UCSD-AML1 (cell line): Measurements from ENCODE around the gene SULT6B1.
"Not testable (repeated sequence)": the region's sequence is repeated elsewhere in the genome, so short reads cannot be mapped to it uniquely, and the experiment has no call there.

Experiments
- DNase-seq: peaks from one replicate; lab custom pipeline; 2025; ENCODE audit not compliant: unreplicated experiment; lab: John Stamatoyannopoulos, UW

Gene SULT6B1

DNA sequence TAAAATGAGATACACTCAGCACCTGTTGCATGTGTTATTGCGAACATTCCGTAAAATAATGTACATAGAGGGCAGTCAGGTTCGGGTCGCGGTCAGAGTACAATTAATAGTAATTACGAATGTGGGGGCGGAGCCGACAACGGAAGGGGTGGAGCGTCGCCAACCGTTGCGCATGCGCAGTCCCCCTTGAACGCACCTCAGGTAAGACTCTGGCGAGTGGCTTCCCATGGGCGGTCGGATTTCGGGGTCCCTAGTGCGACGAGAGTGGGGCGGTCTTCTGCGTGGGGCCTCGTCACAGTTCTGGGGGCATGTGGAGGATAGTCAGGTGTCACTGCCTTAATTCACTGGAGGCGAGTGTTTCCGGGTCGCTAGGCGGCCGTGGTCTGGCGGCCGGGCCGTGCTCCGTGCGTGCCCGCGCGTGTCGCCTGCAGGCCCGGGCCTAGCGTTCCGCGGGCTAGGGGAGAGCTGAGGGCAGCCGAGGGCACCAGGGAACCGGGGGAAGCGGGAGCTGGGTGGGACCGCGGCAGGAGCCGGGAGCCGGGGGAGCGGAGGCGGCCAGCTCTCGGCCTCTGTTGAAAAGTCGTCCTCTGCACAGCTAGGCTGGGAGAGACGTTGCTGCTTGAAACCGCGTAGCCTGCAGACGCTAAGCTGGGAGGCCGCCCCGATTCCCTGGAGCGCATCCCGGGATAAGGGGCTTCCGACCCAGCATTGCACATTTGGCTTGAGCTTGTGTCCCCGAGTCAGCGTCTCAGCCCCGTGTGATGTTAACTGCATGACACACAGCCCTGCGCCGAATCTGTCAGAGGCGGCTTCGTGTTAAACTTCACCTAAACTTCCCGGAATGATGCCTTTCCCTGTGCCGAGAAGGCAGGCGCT lies 8.1 kb upstream of the SULT6B1 start, which contains the start of gene CEBPZOS:
Gene CEBPZOS, plus strand, starts transcription at position 177 of the 876 bp plus-strand sequence. CDS start 3,209 bp downstream, outside the sequence.
- peak; percentile 86 for DNase-seq

- not testable (repeated sequence) for DNase-seq
Observed at GRCh38 chr2:37195862-37196319, 7.4 kb upstream of the SULT6B1 start.

DNA sequence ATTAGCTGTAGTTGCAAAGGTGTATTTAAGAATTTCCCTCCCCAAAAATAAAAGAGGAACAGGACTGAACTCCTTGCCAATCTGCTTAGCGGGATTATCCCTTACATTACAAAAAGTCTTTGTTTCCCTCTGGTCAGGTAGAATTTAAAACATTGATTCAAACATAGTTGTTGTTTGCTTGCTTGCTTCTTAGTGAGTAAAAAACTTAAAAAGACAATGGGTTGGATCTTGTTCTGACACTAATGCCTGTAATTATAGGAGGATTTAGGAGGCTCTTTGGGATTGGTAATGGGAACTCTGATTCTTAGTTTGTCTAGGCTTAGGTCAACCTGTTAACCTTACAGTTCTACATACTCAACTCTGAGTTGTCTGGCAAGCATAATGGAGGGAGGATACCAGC lies 4.1 kb upstream of the SULT6B1 start:
- no peak for DNase-seq

DNA sequence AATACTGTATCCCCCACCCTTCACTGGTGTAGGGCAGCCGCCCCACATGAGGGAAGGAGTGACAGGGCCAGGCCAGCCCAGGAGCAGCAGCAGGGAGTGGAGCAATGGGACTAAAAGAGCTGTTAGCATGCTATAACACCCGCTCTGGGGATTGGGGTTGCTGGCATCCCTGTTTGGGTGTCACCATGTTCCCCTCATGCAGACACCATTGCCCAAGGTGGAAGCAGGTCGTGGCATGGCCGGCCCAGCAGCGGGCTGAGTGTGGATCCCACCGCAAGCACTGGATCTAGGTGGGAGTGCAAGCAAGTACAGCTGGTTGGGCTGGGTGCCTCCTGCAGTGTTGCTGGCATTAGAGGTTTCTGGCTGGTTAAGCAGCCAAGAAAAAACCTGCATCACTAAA lies 3.3 kb upstream of the SULT6B1 start:
- no peak for DNase-seq

DNA sequence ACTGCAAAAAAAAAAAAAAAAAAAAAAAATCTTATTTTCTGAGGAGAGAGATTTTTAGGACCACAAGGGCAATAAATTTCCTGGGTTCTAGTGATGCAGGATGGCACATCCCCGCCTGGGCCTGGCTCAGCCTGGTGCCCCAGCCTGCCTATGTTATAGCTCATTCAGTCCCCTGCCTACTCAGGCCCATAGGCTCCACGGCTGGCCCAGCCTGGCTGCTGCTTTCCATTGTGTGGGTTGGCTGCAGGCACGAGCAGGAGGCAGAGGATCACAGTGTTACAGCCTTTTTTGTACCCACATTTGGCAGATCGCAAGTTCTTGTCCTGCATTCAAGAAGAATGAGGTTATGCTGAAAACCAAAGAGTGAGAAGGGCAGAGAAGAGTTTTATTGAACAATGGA lies 2.8 kb upstream of the SULT6B1 start:
- no peak for DNase-seq

DNA sequence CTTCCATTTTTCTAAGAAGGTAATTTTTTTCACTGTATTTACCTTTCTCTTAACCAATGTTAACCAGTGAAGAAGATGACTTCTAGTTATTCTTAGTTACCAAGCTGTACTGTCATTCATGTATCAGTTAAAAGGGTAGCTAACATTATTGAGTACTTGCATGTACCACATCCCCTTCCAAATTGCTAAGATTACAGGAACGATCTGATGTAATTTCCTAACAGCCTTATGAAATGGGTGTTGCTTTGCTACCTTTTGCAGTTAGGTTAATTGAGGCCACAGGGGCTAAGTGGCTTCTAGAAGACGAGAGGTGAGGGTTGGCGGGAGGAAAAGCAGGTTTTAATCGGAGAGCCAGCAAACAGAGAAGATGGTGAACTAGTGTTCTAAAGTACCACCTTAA lies 1.8 kb upstream of the SULT6B1 start:
- DNase-seq: no peak

DNA sequence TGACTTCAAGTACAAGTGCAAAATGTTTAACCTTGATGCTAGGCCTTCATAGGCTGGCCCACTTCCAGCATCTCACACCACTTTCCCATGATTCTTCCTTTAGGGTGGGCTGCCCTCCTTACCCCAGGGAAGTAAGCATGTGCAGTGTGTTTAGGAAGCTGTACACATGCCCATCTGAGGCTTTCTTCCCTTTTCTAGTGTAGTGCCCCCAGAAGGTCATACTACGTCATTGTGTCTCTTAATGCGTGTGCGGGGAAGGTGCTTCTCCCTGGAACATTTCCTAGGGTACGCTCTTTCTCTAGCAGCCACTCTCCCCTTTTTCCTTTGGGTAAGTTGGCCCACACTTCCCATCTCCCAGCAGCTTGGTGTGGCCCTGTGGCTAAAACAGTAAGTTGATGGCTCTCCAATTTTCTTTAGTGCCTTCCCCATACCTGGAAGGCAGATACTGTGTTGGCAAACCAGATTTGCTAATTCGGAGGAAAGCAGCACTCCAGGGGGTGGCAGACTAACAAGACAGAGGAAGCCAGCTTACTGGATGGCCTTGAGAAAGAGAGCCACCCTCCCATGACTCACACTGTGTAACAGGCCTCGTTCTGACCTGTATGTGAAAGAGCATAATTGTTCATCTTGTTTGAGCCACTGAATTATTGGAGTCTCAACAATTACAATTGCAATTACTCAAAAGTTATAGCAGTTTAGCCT lies 1.1 kb upstream of the SULT6B1 start:
- peak; percentile 21 for DNase-seq

DNA sequence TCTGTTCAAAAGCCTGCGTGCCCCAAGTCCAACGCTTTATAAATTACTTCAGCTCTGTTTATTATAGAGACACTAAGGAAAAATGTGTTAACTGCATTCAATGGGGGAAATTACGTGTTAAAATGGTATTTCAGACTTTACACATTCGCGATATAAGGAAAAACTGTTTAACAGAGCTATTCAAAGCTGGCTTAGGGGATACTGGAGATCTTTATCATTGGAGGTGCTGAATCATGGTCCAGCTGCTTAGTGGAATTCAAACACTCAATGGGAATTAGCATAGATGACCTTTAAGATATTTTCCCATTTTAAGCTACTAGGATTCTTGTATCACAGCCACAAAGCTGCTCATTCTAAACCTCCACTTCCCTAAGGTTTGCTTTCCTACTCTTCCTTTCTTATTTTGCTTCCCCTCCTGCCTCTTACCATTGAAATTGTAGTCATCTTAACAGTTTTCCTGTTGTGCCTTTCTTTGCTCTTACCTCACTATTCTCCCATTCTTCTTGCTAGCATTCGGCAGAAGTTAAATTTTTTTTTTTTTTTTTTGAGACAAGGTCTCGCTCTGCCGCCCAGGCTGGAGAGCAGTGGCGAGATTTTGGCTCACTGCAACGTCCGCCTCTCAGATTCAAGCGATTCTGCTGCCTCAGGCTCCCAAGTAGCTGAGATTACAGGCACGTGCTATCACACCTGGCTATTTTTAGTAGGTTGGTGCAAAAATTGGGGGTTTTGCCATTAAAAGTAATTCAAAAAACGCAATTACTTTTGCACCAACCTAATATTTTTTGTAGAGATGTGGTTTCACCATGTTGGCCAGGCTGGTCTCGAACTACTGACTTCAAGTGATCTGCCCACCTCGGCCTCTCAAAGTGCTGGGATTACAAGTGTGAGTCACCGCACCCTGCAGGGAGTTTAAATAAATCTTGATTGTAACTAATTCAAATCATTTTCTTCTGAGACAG lies 6.5 kb downstream of the SULT6B1 start:
- no peak for DNase-seq

GRCh38 chr2:37180640-37181039 lies 7.8 kb downstream of the SULT6B1 start:
- no peak for DNase-seq

GRCh38 chr2:37180006-37180639 lies 8.3 kb downstream of the SULT6B1 start:
- DNase-seq: no peak

DNA sequence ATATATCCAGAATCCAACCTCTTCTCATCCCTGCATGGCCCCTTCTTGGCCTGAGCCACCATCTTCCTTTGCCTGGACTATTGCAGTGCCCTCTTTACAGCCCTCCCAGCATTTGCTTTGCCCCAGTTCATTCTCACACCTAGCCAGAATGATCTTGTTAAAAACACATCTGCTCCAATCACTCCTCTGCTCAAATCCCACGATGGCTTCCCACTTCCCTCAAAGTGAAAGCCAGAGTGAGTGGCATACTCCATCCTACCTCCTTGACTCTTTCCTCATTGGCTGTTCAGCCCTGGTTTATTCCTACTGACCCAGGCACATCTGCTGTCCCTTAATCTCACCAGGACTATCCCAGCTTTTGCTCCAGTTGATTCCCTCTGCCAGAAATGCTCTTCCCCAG lies 14.7 kb downstream of the SULT6B1 start:
- DNase-seq: no peak

GRCh38 chr2:37171624-37171950 lies 16.9 kb downstream of the SULT6B1 start:
- DNase-seq: no peak

- DNase-seq: peak; percentile 12
Observed at GRCh38 chr2:37168217-37168981, 20.1 kb downstream of the SULT6B1 start.

DNA sequence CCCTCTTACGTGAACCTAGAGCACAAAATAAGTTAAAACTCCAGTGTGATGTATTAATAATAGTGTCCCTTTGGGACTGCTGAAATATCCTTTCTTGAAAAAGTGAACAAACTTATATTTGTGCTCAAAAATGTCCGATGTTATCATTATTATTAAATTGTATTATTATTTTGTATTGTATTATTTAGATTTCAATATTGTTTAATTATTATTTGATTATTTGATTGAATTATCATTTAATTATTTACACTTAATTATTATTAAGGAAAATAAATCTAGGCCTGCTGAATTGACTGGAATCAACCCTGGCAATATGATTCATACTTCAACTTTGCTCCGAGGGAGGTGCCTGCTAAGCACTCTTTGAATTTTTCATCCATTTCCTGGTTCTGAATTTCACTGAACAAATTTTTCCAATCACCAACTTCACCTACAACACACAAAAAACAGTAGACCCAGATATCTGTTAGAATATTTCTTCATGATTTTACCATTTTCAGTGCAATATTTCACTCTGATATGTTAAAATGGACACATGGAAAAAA lies 20.8 kb downstream of the SULT6B1 start:
- no peak for DNase-seq

- DNase-seq: no peak
Observed at GRCh38 chr2:37164757-37165156, 23.7 kb downstream of the SULT6B1 start.

- peak; percentile 85 for DNase-seq
Observed at GRCh38 chr2:37156857-37157714, 31.4 kb downstream of the SULT6B1 start, which contains the start of gene EIF2AK2. EIF2AK2 (minus strand) TSS chr2:37156980; CDS start chr2:37147806, 9,174 bp downstream.

GRCh38 chr2:37156071-37156856 lies 32.2 kb downstream of the SULT6B1 start:
- DNase-seq: peak; percentile 62

DNA sequence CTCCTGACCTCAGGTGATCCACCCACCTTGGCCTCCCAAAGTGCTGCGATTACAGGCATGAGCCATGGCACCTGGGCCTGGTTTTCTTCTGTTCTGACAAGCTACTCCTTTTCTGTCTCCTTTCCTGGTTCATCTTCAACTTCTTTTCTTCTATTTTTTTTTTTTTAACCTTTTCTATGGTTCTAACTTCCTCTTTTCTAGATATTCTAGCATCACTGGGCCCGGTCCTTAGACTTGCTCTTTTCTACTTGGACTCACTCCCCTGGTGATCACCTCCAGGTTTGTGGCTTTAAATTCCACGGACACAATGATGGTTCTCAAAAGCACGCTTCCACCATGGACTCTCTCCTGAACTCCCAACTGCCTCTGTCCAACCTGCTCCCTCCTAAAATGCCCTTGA lies 33.7 kb downstream of the SULT6B1 start:
- DNase-seq: no peak
